ENCODE data around the gene FGGY. TPM values are rescaled to one million over a fixed set of nuclear protein-coding genes. Genes with fewer than 3 reads are reported as not detected.

FGGY gene
- total and polyA plus RNA-seq, 2 donors (not counting 3 experiments of a cell fraction or from before 2014, with no cell fraction given) = 5.6 to 6.4 TPM

DNA sequence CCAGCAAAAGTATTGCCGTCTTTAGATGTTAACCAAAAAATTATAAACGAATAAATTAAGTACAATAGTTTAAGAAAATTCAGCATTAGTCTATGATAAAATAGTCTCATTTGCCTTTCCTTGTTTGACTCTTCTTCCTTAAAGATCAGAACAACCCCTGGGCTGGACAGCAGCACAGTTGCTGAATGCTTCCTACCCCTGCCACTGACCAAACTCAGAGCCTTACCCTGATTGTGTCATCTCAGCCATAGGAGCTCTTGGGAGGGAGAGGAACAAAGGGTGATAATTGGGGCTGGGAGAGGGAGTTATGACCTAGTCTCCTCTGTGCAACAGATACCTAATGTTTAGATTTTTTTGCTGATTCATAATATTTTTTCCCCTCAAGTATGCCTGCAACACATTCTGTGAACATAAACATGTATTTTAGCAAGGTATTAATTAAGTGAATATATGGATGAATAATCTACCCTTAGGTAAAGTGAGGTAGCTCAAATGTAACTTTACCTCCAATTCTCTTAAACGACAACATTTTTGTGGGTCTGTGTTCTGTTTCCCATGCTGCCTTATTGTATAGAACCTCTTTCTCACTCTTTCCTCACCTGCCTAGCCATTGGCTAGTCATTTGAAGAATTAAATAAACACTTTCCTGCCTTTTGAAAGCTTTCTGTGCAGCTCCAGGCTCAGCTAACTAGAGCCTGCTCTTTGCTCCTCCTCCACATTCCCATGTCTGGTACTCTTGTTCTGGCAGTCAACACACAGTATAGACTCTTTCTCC, 46.1 kb downstream of the FGGY start:
- Histone ChIP-seq H3K4me1 (ENCODE audit: control insufficient read depth, extremely low read depth, insufficient read depth, low read length) (no peaks in the 10 kb centered on the region), H3K36me3 (ENCODE audit: control insufficient read depth in 2 of 2, extremely low read depth in 1 of 2, insufficient read depth in 2 of 2, low read length in 2 of 2) (no peaks in the 10 kb centered on the region), H3K79me2 (ENCODE audit: control insufficient read depth, insufficient read depth, low read length) (no peaks in the 10 kb centered on the region), H3K4me2 (ENCODE audit: insufficient read depth, low read length) (no peak overlapping the region), H3K9me3 (replicated peaks; ENCODE audit: control insufficient read depth, insufficient read depth, low read length) (no peaks in the 10 kb centered on the region), H3K9ac (replicated peaks; ENCODE audit: extremely low read depth, insufficient read depth, low read length) (no peak overlapping the region), H2AFZ (ENCODE audit: low read depth, low read length) (no peak overlapping the region), H3K27ac (ENCODE audit: insufficient read depth, low read depth, low read length) (no peak overlapping the region), H3K9me1 (replicated peaks; ENCODE audit: control insufficient read depth, extremely low read depth, insufficient read depth, low read length) (no peaks in the 10 kb centered on the region), H3K4me3 (replicated peaks in 1 of 3; ENCODE audit: insufficient read depth in 1 of 3, low read depth in 1 of 3, low read length in 3 of 3) (no peak overlapping the region), H3K27me3 (ENCODE audit: control insufficient read depth in 2 of 2, insufficient read depth in 2 of 2, low read length in 2 of 2) (no peaks in the 10 kb centered on the region), H4K20me1 (replicated peaks; ENCODE audit: control insufficient read depth, extremely low read depth, insufficient read depth, low read length) (no peaks in the 10 kb centered on the region)
- dilution Hi-C loops (cut with MboI; ENCODE audit: extremely low pct_ligation_motif_present, low sequenced_read_pairs) (no loop called here), intact Hi-C loops (cut with micrococcal nuclease) (no loop called here)
- FAIRE-seq (no peak), DNase-seq (ENCODE audit: low read depth, low spot score) (no peak)
- TF ChIP-seq JUN (IDR thresholded peaks at IDR 0.05; ENCODE audit: borderline replicate concordance, insufficient read depth, insufficient read length, low read depth) (no peak), FOS (IDR thresholded peaks at IDR 0.05; ENCODE audit: borderline replicate concordance, insufficient read depth, low read length) (no peak), EZH2 (IDR thresholded peaks at IDR 0.05; ENCODE audit: borderline replicate concordance, low read depth, low read length, severe bottlenecking) (no peak), MYC (IDR thresholded peaks at IDR 0.05; ENCODE audit: low read depth, low read length) (no peak), GATA2 (IDR thresholded peaks at IDR 0.05; ENCODE audit: insufficient read depth, insufficient read length, low read depth, low read length) (no peak), POLR2A (IDR thresholded peaks at IDR 0.05; ENCODE audit: low read depth, low read length) (no peak), CTCF (IDR thresholded peaks at IDR 0.05; ENCODE audit: extremely low read depth in 1 of 2, insufficient read depth in 1 of 2, low read depth in 1 of 2, low read length in 2 of 2) (no peak), POLR2AphosphoS5 (IDR thresholded peaks at IDR 0.05; ENCODE audit: insufficient read depth, low read depth, low read length) (no peak)
- TF ChIP-seq, protein P1, sequence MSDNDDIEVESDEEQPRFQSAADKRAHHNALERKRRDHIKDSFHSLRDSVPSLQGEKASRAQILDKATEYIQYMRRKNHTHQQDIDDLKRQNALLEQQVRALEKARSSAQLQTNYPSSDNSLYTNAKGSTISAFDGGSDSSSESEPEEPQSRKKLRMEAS (IDR thresholded peaks at IDR 0.05; ENCODE audit: insufficient read depth, insufficient read length) = no peak
- POLR2A ChIA-PET = no interaction called here
- no TSS peak for BruUV-seq (replicated peaks)
- CTCF ChIA-PET = interaction anchor here (1.0 kb wide), 1 partner anchor 11 kb away, joined by 3 read pairs; no protein-coding TSS in a partner anchor

All from endothelial cell of umbilical vein (primary cell).